GM19372 (cell line): ENCODE measurements around the gene HS3ST3A1.

Experiments
- ATAC-seq: cut with Tn5 transposase; IDR thresholded peaks from one replicate; pipeline ENCODE4 v1.9.1; 2021; ENCODE audit warnings: mild to moderate bottlenecking, low read depth, moderate library complexity; ENCODE audit not compliant: unreplicated experiment

Gene HS3ST3A1

DNA sequence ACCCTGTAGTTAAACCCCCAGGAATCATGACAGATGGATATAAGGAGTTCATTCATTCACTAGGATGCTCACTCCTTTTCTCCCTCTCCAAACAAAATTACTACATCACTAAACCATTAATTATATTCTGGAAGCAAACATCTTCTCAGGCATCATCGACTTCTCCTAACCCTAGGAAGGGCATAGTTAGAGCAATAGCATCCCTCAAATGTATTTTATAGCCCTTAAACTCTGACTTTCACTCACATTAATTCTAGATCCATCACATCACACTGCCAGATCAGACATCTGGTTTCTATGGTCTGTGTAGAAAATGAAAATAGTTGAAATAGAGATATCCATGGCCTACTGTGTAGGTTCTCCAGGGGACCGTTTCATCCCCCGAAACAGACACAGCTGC, 143.9 kb downstream of the HS3ST3A1 start:
- ATAC-seq: no peak
